Activated CD8-positive, alpha-beta memory T cell treated with anti-CD3 and anti-CD28 coated beads for 24 hours (primary cell): ENCODE data around the gene SCARB1.

Experiments
- DNase-seq: peaks from one replicate; pipeline ENCODE4 v3.0.0-alpha.2; 2020

Gene SCARB1

GRCh38 chr12:124770728-124771127 lies 92.9 kb downstream of the SCARB1 start:
- no peak for DNase-seq

GRCh38 chr12:124769881-124770512 lies 93.7 kb downstream of the SCARB1 start:
- DNase-seq: no peak

GRCh38 chr12:124769163-124769530 lies 94.5 kb downstream of the SCARB1 start:
- DNase-seq: no peak

- no peak for DNase-seq
Measured at GRCh38 chr12:124768452-124769162, 95.1 kb downstream of the SCARB1 start.

GRCh38 chr12:124767066-124767821 lies 96.4 kb downstream of the SCARB1 start:
- peak; percentile 98 for DNase-seq

GRCh38 chr12:124766727-124767065 lies 97.0 kb downstream of the SCARB1 start:
- no peak for DNase-seq

- DNase-seq: no peak
Measured at GRCh38 chr12:124765581-124766489, 97.8 kb downstream of the SCARB1 start.

- DNase-seq: no peak
Measured at GRCh38 chr12:124764870-124765580, 98.6 kb downstream of the SCARB1 start.

- no peak for DNase-seq
Measured at GRCh38 chr12:124764451-124764850, 99.2 kb downstream of the SCARB1 start.

- DNase-seq: no peak
Measured at GRCh38 chr12:124763594-124763979, 100.1 kb downstream of the SCARB1 start.

- DNase-seq: no peak
Measured at GRCh38 chr12:124762791-124763593, 100.7 kb downstream of the SCARB1 start.

GRCh38 chr12:124762384-124762783 lies 101.3 kb downstream of the SCARB1 start:
- no peak for DNase-seq

- DNase-seq: peak; percentile 80
Measured at GRCh38 chr12:124761871-124762270, 101.8 kb downstream of the SCARB1 start.

- no peak for DNase-seq
Measured at GRCh38 chr12:124761056-124761455, 102.6 kb downstream of the SCARB1 start.

GRCh38 chr12:124760560-124760959 lies 103.1 kb downstream of the SCARB1 start:
- DNase-seq: no peak

- DNase-seq: no peak
Measured at GRCh38 chr12:124759841-124760503, 103.7 kb downstream of the SCARB1 start.

GRCh38 chr12:124758266-124759220 lies 105.1 kb downstream of the SCARB1 start:
- no peak for DNase-seq

GRCh38 chr12:124757329-124757728 lies 106.3 kb downstream of the SCARB1 start:
- no peak for DNase-seq

GRCh38 chr12:124756760-124757159 lies 106.9 kb downstream of the SCARB1 start:
- DNase-seq: no peak

GRCh38 chr12:124756166-124756565 lies 107.5 kb downstream of the SCARB1 start:
- DNase-seq: no peak
